HepG2 (cell line): ENCODE data around the gene NHSL1. TPM values are rescaled to one million over a fixed set of nuclear protein-coding genes. Genes with fewer than 3 reads are reported as not detected.

Experiments used
- ATAC-seq: fragments of 200-7000 bp; cut with Tn5 transposase; 3 replicates; pipeline ENCODE4 v1.9.1; 2020; ENCODE audit warnings: mild to moderate bottlenecking, moderate library complexity
- BruUV-seq: library from RNA; stranded (reverse); fragments of 400-500 nt; replicated peaks from 2 replicates; lab custom pipeline; 2021; lab: Mats Ljungman, UMichigan
- CTCF ChIA-PET: fragments of 300-600 bp; formaldehyde crosslinking; extraction: SDS; loops from one replicate; lab custom pipeline; 2021; ENCODE audit warnings: low total read pairs, inconsistent platforms, low intra/inter-chr PET ratio; lab: Yijun Ruan, JAX
- POLR2A ChIA-PET: fragments of 350-600 bp; sonication (Branson Sonifier 250); formaldehyde crosslinking; loops from one replicate; lab custom pipeline; 2020; ENCODE audit warnings: antibody characterized with exemption, inconsistent platforms; lab: Yijun Ruan, JAX
- DNase-seq: peaks from one replicate; pipeline ENCODE4 v3.0.0-alpha.2; 2015; ENCODE audit warnings: low spot score
- FAIRE-seq: peaks from 3 replicates; lab custom pipeline; 2011; peaks lifted over from hg19 to GRCh38; lab: Jason Lieb, UNC
- H2AFZ ChIP-seq: one replicate; pipeline ENCODE4 v1.6.1; 2011; ENCODE audit warnings: low read length, inconsistent platforms
- H3K27ac ChIP-seq: fragments of 300-600 bp; 3 replicates; pipeline ENCODE4 v1.8.0; 2011; ENCODE audit warnings: mixed run types, mild to moderate bottlenecking, mixed read lengths, low read length, inconsistent platforms; ENCODE audit not compliant: insufficient read depth; ENCODE audit errors: extremely low read length
- H3K27me3 ChIP-seq, 2 experiments: fragments of 200-600 bp in 1 of 2; 2 replicates in 1 of 2; 3 replicates in 1 of 2; pipeline versions ENCODE4 v1.6.0 to v1.8.0; 2011; ENCODE audit warnings: low read length in 2 of 2, mild to moderate bottlenecking in 2 of 2, moderate library complexity in 2 of 2, inconsistent platforms in 1 of 2; ENCODE audit not compliant: insufficient read depth in 2 of 2, control insufficient read depth in 1 of 2
- H3K36me3 ChIP-seq, 2 experiments: fragments of 200-600 bp in 1 of 2; replicated peaks in 1 of 2; 2 replicates in 1 of 2; 3 replicates in 1 of 2; pipeline versions ENCODE4 v1.5.1 to v1.8.0; 2011; ENCODE audit warnings: low read length in 2 of 2, inconsistent platforms in 1 of 2; ENCODE audit not compliant: insufficient read depth in 2 of 2, control insufficient read depth in 1 of 2
- H3K4me1 ChIP-seq: 2 replicates; pipeline ENCODE4 v1.5.1; 2012; ENCODE audit warnings: low read length, inconsistent platforms; ENCODE audit not compliant: insufficient read depth
- H3K4me2 ChIP-seq: 2 replicates; pipeline ENCODE4 v1.6.0; 2011; ENCODE audit warnings: low read depth, low read length, inconsistent platforms
- H3K4me3 ChIP-seq, 3 experiments: fragments of 200-600 bp in 1 of 3; sonication (generic), shearing (Covaris generic) in 1 of 3; replicated peaks in 1 of 3; 2 replicates each; pipeline ENCODE4 v1.5.1; 2011 to 2016; ENCODE audit warnings: low read length in 3 of 3, inconsistent platforms in 2 of 3, low read depth in 2 of 3, mild to moderate bottlenecking in 2 of 3, control low read depth in 1 of 3, mixed read lengths in 1 of 3; ENCODE audit not compliant: insufficient read depth in 1 of 3
- H3K79me2 ChIP-seq: one replicate; pipeline ENCODE4 v1.6.1; 2011; ENCODE audit warnings: low read length, inconsistent platforms; ENCODE audit not compliant: insufficient read depth
- H3K9ac ChIP-seq: 2 replicates; pipeline ENCODE4 v1.6.0; 2011; ENCODE audit warnings: mild to moderate bottlenecking, low read depth, low read length, inconsistent platforms; ENCODE audit not compliant: insufficient read depth
- H3K9me3 ChIP-seq: 2 replicates; pipeline ENCODE4 v1.5.1; 2012; ENCODE audit warnings: mild to moderate bottlenecking, low read length
- H4K20me1 ChIP-seq: 2 replicates; pipeline ENCODE4 v1.6.0; 2011; ENCODE audit warnings: inconsistent platforms, mild to moderate bottlenecking, low read length, moderate library complexity; ENCODE audit not compliant: insufficient read depth
- ATF7-NPFF ChIP-seq: sonication (generic); formaldehyde crosslinking; IDR thresholded peaks from 2 replicates; pipeline ENCODE4 v1.8.1; 2023; ENCODE audit warnings: mild to moderate bottlenecking, low read depth, missing genetic modification reagents, moderate library complexity
- CEBPB ChIP-seq: IDR thresholded peaks from 2 replicates; pipeline ENCODE4 v1.6.1; 2011; ENCODE audit warnings: low read depth, low read length, improper control_type of control experiment, borderline replicate concordance
- CREB1 ChIP-seq, 2 experiments: fragments of 450-650 bp in 1 of 2; IDR thresholded peaks; 2 replicates each; pipeline ENCODE4 v1.6.1; 2016 to 2017; ENCODE audit warnings: control low read depth in 1 of 2, mild to moderate bottlenecking in 1 of 2, missing compliant biosample characterization in 1 of 2, missing genetic modification characterization in 1 of 2
- ERF ChIP-seq: IDR thresholded peaks from 2 replicates; pipeline ENCODE4 v1.6.1; 2018; ENCODE audit warnings: missing biosample characterization, missing genetic modification reagents
- FOXJ3 ChIP-seq: sonication (generic); formaldehyde crosslinking; IDR thresholded peaks from 2 replicates; pipeline ENCODE4 v1.4.0; 2020; ENCODE audit warnings: missing genetic modification reagents, mild to moderate bottlenecking, borderline replicate concordance
- HCFC1 ChIP-seq: fragments of 150-350 bp; IDR thresholded peaks from 2 replicates; pipeline ENCODE4 v1.6.1; 2014; ENCODE audit warnings: low read depth, low read length
- HNF4A ChIP-seq: sonication (generic); formaldehyde crosslinking; IDR thresholded peaks from 2 replicates; pipeline ENCODE4 v1.4.0; 2020; ENCODE audit warnings: missing genetic modification reagents
- KAT8 ChIP-seq: IDR thresholded peaks from 2 replicates; pipeline ENCODE4 v1.6.1; 2016; ENCODE audit warnings: missing genetic modification reagents, missing compliant biosample characterization
- MTF2 ChIP-seq: sonication (generic); formaldehyde crosslinking; IDR thresholded peaks from 2 replicates; pipeline ENCODE4 v1.5.0; 2020; ENCODE audit warnings: missing genetic modification reagents, borderline replicate concordance
- NFKBIZ ChIP-seq: IDR thresholded peaks from 2 replicates; pipeline ENCODE4 v1.6.1; 2018; ENCODE audit warnings: missing genetic modification reagents, missing compliant biosample characterization
- RBM22 ChIP-seq: fragments of 200-400 bp; formaldehyde crosslinking; optimal IDR thresholded peaks from 2 replicates; pipeline ENCODE3; 2017; ENCODE audit warnings: mild to moderate bottlenecking, low read length, moderate library complexity
- SAP130 ChIP-seq: IDR thresholded peaks from 2 replicates; pipeline ENCODE4 v1.6.1; 2016; ENCODE audit warnings: low read depth
- TAF1 ChIP-seq: sonication (generic); formaldehyde crosslinking; IDR thresholded peaks from 2 replicates; pipeline ENCODE4 v1.4.0; 2020; ENCODE audit warnings: missing genetic modification reagents
- TFDP2 ChIP-seq: sonication (generic); formaldehyde crosslinking; IDR thresholded peaks from 2 replicates; pipeline ENCODE4 v1.4.0; 2020; ENCODE audit warnings: missing genetic modification reagents
- ZNF331 ChIP-seq: sonication (generic); formaldehyde crosslinking; IDR thresholded peaks from 2 replicates; pipeline ENCODE4 v1.4.0; 2020; ENCODE audit warnings: missing genetic modification reagents
- ZNF34 ChIP-seq: sonication (generic); formaldehyde crosslinking; IDR thresholded peaks from 2 replicates; pipeline ENCODE4 v1.4.0; 2020; ENCODE audit warnings: mild to moderate bottlenecking, missing genetic modification reagents, borderline replicate concordance
- ZNF362 ChIP-seq: sonication (generic); formaldehyde crosslinking; IDR thresholded peaks from 2 replicates; pipeline ENCODE4 v1.4.0; 2020; ENCODE audit warnings: missing genetic modification reagents, mild to moderate bottlenecking, borderline replicate concordance
- ZNF549 ChIP-seq: sonication (generic); formaldehyde crosslinking; IDR thresholded peaks from 2 replicates; pipeline ENCODE4 v1.5.0; 2020; ENCODE audit warnings: missing genetic modification reagents
- WGBS: methylation state at CpG from one replicate; pipeline ENCODE4 v1.1.6; 2017; ENCODE audit warnings: low lambda C conversion rate; 5-methylcytosine and 5-hydroxymethylcytosine counted together
- in situ Hi-C: cut with HindIII; loops from 2 replicates; pipeline ENCODE4 v1.10.0; 2017; ENCODE audit warnings: low pct_unique_long_range_greater_than_20kb; ENCODE audit not compliant: extremely low pct_ligation_motif_present
- intact Hi-C: fragments of 100-400 bp; cut with micrococcal nuclease; formaldehyde crosslinking; loops from one replicate; pipeline ENCODE4 v1.10.0; 2022; ENCODE audit not compliant: unreplicated experiment
- polyA plus RNA-seq, 8 experiments: library from polyadenylated mRNA; depleted of rRNA in 3 of 8; stranded (reverse) in 7 of 8; unstranded in 1 of 8; fragments of >200 nt; fragmentation: Illumina TruSeq in 4 of 8; extraction: Trizol in 4 of 8; gene quantifications; 2 replicates each; pipeline versions ENCODE4 v1.2.1 to v1.2.3, GENCODE V29; 2011 to 2016; ENCODE audit warnings: low read depth in 4 of 8, missing spikeins in 1 of 8, mixed read lengths in 1 of 8; ENCODE audit not compliant: insufficient read depth in 1 of 8
- total RNA-seq, 5 experiments: library from RNA; depleted of rRNA; stranded (reverse); fragments of >200 nt; fragmentation: Illumina TruSeq; extraction: Trizol; gene quantifications; 2 replicates each; pipeline ENCODE4 v1.2.3, GENCODE V29; 2016; ENCODE audit warnings: low read depth in 1 of 5

Gene NHSL1
- total and polyA plus RNA-seq, 2 of the 13 experiments (the other 11 are each of a cell fraction or from before 2014, with no cell fraction given): 24.9 to 53.6 TPM

GRCh38 chr6:138480279-138480949, 18.9 kb downstream of the NHSL1 start:
- DNase-seq: no peak
- CTCF ChIA-PET: no interaction called here

GRCh38 chr6:138477913-138478539, 21.3 kb downstream of the NHSL1 start:
- Histone ChIP-seq H3K27ac (peak overlapping the region; percentile 14), H3K36me3 (peaks cover 8 to 52% of the 10 kb centered on the region in 2 experiments), H3K4me2 (no peak overlapping the region), H3K9ac (no peak overlapping the region), H3K79me2 (peaks cover 87% of the 10 kb centered on the region), H3K27me3 (no peaks in the 10 kb centered on the region), H3K9me3 (no peaks in the 10 kb centered on the region), H2AFZ (no peak overlapping the region), H3K4me3 (no peak overlapping the region), H3K4me1 (peaks cover 50% of the 10 kb centered on the region), H4K20me1 (no peaks in the 10 kb centered on the region; the same call in 1 of the 2 replicates)
- ATAC-seq: peak; percentile 30; the same call in 1 of the 3 replicates
- no peak for DNase-seq
- in situ Hi-C loops (no loop called here), intact Hi-C loops (loop anchor here (2.0 kb wide), 1 partner anchor 21 kb away; the partner anchor contains the start of gene NHSL1)
- ChIA-PET CTCF (no interaction called here), POLR2A (interaction anchor here (1.6 kb wide), 1 partner anchor 20 kb away, joined by 3 read pairs; no protein-coding TSS in a partner anchor)
- no TSS peak for BruUV-seq
- WGBS: 51% methylated on average over 4 of the region's 4 CpGs
- FAIRE-seq: no peak
- TF ChIP-seq HCFC1: no peak
- TF ChIP-seq TFDP2: no peak
- no peak for TF ChIP-seq NFKBIZ (CRISPR knock-in tag)
- TF ChIP-seq RBM22: peak; percentile 21
- no peak for TF ChIP-seq CEBPB
- TF ChIP-seq MTF2 (CRISPR knock-in tag): no peak
- TF ChIP-seq ATF7-NPFF (CRISPR knock-in tag): no peak
- TF ChIP-seq TAF1 (CRISPR knock-in tag): no peak
- TF ChIP-seq KAT8 (CRISPR knock-in tag): no peak
- no peak for TF ChIP-seq ZNF549
- peak; percentile 66; the same call in 1 of the 2 replicates for TF ChIP-seq ZNF362
- no peak for TF ChIP-seq ZNF331 (CRISPR knock-in tag)
- no peak for TF ChIP-seq ERF
- TF ChIP-seq FOXJ3 (CRISPR knock-in tag): no peak

More at GRCh38 chr6:138480279-138480949, 18.9 kb downstream of the NHSL1 start:
- Histone ChIP-seq H3K79me2 (peaks cover 94% of the 10 kb centered on the region), H3K27ac (no peak overlapping the region), H3K4me3 (no peak overlapping the region), H3K27me3 (no peaks in the 10 kb centered on the region), H3K9me3 (no peaks in the 10 kb centered on the region), H3K36me3 (peaks cover 8 to 60% of the 10 kb centered on the region in 2 experiments)
- TSS peak; percentile 1 for BruUV-seq
- POLR2A ChIA-PET: no interaction called here
- FAIRE-seq: no peak
- in situ Hi-C loops: no loop called here
- 89% methylated on average over 6 of the region's 6 CpGs for WGBS
- no peak for TF ChIP-seq SAP130 (CRISPR knock-in tag)
- TF ChIP-seq ZNF34 (CRISPR knock-in tag): no peak
- no peak for TF ChIP-seq CREB1 (IDR thresholded peaks at IDR 0.05)
- 0 out of 2 replicates have a peak, but pooled peaks have one; percentile 11 for TF ChIP-seq CREB1 (CRISPR knock-in tag; IDR thresholded peaks at IDR 0.05)
- peak; percentile 25; the same call in 1 of the 2 replicates for TF ChIP-seq HNF4A (CRISPR knock-in tag)
- peak; percentile 83 for TF ChIP-seq RBM22
- TF ChIP-seq, all 625 proteins: peak for 3
- ATAC-seq: 0 out of 3 replicates have a peak, but pooled peaks have one; percentile 18
- intact Hi-C loops: no loop called here
- H3K4me1 ChIP-seq: peaks cover 50% of the 10 kb centered on the region
- no peak overlapping the region for H3K4me2 ChIP-seq
- peaks cover 4% of the 10 kb centered on the region for H4K20me1 ChIP-seq
- H3K9ac ChIP-seq: no peak overlapping the region
- H2AFZ ChIP-seq: no peak overlapping the region
